Measurements from ENCODE around the gene ABCG2. TPM values are rescaled to one million over a fixed set of nuclear protein-coding genes. Genes with fewer than 3 reads are reported as not detected.
"Not testable (repeated sequence)": the region's sequence is repeated elsewhere in the genome, so short reads cannot be mapped to it uniquely, and the experiment has no call there.

ABCG2 gene
- total RNA-seq, 2 donors from 2014 or later: 0.31 to 4.0 TPM

DNA sequence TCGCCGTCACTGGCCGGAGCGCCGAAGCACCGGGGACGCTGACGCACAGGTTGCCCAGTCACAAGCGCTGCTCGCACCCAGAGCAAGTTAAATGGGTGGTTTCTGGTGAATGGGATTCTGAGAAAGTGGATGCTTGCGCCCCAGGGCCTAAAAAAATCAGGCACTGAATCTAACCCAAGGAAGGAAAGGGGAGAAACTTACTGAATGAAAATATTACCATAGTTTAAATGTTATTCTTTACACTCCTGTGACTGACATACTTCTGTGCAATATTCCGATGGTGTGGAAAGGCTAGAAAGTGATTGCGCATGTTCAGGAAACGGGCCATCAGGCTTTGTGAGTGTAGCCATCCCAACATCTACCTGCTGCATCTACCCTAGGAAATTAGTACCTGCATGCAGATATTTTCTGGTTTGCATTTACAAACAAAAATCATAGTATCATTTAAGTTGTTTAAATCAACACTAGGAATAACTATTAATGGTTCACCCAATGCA lies 838 bp upstream of the ABCG2 start:
- H3K27me3 Mint-ChIP-seq (ENCODE audit: insufficient read depth): peaks cover 20% of the 10 kb centered on the region
- no peaks in the 10 kb centered on the region for H3K36me3 Mint-ChIP-seq (ENCODE audit: low read depth)
- TF ChIP-seq, protein P1, sequence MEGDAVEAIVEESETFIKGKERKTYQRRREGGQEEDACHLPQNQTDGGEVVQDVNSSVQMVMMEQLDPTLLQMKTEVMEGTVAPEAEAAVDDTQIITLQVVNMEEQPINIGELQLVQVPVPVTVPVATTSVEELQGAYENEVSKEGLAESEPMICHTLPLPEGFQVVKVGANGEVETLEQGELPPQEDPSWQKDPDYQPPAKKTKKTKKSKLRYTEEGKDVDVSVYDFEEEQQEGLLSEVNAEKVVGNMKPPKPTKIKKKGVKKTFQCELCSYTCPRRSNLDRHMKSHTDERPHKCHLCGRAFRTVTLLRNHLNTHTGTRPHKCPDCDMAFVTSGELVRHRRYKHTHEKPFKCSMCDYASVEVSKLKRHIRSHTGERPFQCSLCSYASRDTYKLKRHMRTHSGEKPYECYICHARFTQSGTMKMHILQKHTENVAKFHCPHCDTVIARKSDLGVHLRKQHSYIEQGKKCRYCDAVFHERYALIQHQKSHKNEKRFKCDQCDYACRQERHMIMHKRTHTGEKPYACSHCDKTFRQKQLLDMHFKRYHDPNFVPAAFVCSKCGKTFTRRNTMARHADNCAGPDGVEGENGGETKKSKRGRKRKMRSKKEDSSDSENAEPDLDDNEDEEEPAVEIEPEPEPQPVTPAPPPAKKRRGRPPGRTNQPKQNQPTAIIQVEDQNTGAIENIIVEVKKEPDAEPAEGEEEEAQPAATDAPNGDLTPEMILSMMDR (conservative IDR thresholded peaks at IDR 0.05): no peak
- H3K4me1 ChIP-seq (ENCODE audit: control insufficient read depth, insufficient read depth, low read length): no peaks in the 10 kb centered on the region
- H3K9me3 ChIP-seq (ENCODE audit: control insufficient read depth, low read length): no peaks in the 10 kb centered on the region
- peak overlapping the region; percentile 83 for H3K4me3 ChIP-seq (ENCODE audit: low read length)
- 0 to 20% methylated on average over 3 to 14 of the region's 14 CpGs for WGBS, 2 experiments (ENCODE audit: insufficient coverage in 1 of 2, insufficient read length in 1 of 2)
- peak overlapping the region; percentile 57 for H3K4me3 Mint-ChIP-seq
- peak overlapping the region; percentile 53 for H3K27ac Mint-ChIP-seq
- H3K9me3 Mint-ChIP-seq: peaks cover 4% of the 10 kb centered on the region
- H3K36me3 ChIP-seq (ENCODE audit: control insufficient read depth, insufficient read depth, low read length): no peaks in the 10 kb centered on the region
- peaks cover 4% of the 10 kb centered on the region for H3K4me1 Mint-ChIP-seq
- H3K9ac ChIP-seq (ENCODE audit: extremely low read depth, low read length, poor library complexity, severe bottlenecking): no peak overlapping the region
- no peak overlapping the region for H3K27ac ChIP-seq (ENCODE audit: low read depth, low read length)
- H3K27me3 ChIP-seq (ENCODE audit: control insufficient read depth, insufficient read depth, low read length, poor library complexity, severe bottlenecking): peaks cover 29% of the 10 kb centered on the region
- DNase-seq: no peak

DNA sequence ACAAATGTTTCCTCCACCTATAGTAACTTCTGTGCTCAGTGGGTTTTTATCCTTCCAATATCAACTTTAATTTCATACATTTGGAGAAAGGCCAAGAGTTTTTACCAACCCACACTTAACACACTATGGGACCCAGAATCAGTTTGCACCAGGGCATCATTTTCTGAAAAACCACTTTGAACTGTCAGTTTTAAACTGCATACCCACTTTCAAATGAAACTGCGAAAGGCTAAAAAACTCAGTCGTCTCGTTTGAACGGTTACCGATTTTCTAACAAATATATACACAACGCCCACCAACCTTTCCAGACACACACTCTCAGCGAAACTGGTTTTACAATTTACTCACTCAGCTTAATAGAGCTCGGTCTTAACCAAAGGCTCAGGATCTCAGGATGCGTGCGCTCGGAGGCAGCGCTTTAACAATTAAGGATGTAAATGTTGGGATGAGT lies 376 bp downstream of the ABCG2 start:
- H3K9me3 Mint-ChIP-seq: peaks cover 2% of the 10 kb centered on the region
- Histone ChIP-seq H3K27me3 (ENCODE audit: control insufficient read depth, insufficient read depth, low read length, poor library complexity, severe bottlenecking) (peaks cover 29% of the 10 kb centered on the region), H3K27ac (ENCODE audit: low read depth, low read length) (no peak overlapping the region), H3K4me3 (ENCODE audit: low read length) (peak overlapping the region; percentile 83), H3K36me3 (ENCODE audit: control insufficient read depth, insufficient read depth, low read length) (no peaks in the 10 kb centered on the region), H3K4me1 (ENCODE audit: control insufficient read depth, insufficient read depth, low read length) (no peaks in the 10 kb centered on the region), H3K9me3 (ENCODE audit: control insufficient read depth, low read length) (no peaks in the 10 kb centered on the region), H3K9ac (ENCODE audit: extremely low read depth, low read length, poor library complexity, severe bottlenecking) (no peak overlapping the region)
- peak overlapping the region; percentile 75 for H3K27ac Mint-ChIP-seq
- 8 to 15% methylated on average over 7 to 12 of the region's 12 CpGs for WGBS, 2 experiments (ENCODE audit: insufficient coverage in 1 of 2, insufficient read length in 1 of 2)
- peaks cover 20% of the 10 kb centered on the region for H3K27me3 Mint-ChIP-seq (ENCODE audit: insufficient read depth)
- no peaks in the 10 kb centered on the region for H3K36me3 Mint-ChIP-seq (ENCODE audit: low read depth)
- H3K4me1 Mint-ChIP-seq: peaks cover 6% of the 10 kb centered on the region
- H3K4me3 Mint-ChIP-seq: peak overlapping the region; percentile 57
- TF ChIP-seq, protein P1 (conservative IDR thresholded peaks at IDR 0.05): no peak
- no peak for DNase-seq

DNA sequence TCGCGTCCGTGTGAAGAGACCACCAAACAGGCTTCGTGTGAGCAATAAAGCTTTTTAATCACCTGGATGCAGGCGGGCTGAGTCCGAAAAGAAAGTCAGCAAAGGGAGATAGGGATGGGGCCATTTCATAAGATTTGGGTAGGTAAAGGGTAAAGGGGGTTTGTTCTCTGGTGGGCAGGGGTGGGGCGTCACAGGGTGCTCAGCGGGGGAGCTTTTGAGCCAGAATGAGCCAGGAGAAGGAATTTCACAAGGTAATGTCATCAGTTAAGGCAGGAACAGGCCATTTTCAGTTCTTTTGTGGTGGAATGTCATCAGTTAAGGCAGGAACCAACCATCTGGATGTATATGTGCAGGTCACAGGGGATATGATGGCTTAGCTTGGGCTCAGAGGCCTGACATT lies 6.1 kb downstream of the ABCG2 start:
- Mint-ChIP-seq H3K4me1 (peaks cover 39% of the 10 kb centered on the region), H3K27ac (peak overlapping the region; percentile 92)
- H3K9me3 ChIP-seq (ENCODE audit: control insufficient read depth, low read length); H3K4me3 ChIP-seq (ENCODE audit: low read length); H3K9ac ChIP-seq (ENCODE audit: extremely low read depth, low read length, poor library complexity, severe bottlenecking); H3K36me3 Mint-ChIP-seq (ENCODE audit: low read depth); H3K27ac ChIP-seq (ENCODE audit: low read depth, low read length); H3K4me3 Mint-ChIP-seq; H3K27me3 ChIP-seq (ENCODE audit: control insufficient read depth, insufficient read depth, low read length, poor library complexity, severe bottlenecking); H3K9me3 Mint-ChIP-seq; H3K4me1 ChIP-seq (ENCODE audit: control insufficient read depth, insufficient read depth, low read length); H3K27me3 Mint-ChIP-seq (ENCODE audit: insufficient read depth); H3K36me3 ChIP-seq (ENCODE audit: control insufficient read depth, insufficient read depth, low read length): not testable (repeated sequence)
- 56 to 66% methylated on average over 8 of the region's 8 CpGs for WGBS, 2 experiments (ENCODE audit: insufficient coverage in 1 of 2, insufficient read length in 1 of 2)
- peak; percentile 89 for DNase-seq

DNA sequence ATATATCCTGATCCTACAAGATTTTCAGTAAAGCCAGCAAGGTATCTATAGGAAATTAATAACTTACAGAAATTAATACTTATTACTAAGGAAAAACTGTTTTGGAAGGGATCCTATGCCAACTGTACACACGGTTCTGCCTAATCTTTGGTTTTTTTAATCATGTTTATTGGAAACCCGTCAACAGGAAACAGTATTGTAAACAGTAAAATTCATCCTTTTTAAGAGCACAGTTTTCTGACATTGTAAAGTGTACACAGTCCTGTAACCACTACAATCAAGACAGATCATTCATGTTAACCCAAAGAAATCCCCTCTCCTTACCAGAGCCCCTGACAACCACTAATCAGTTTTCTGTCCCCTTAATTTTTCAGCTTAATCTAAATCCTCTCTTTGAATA lies 9.9 kb downstream of the ABCG2 start:
- WGBS, 2 experiments (ENCODE audit: insufficient coverage in 1 of 2, insufficient read length in 1 of 2): 86 to 100% methylated on average over 1 to 2 of the region's 2 CpGs
- Mint-ChIP-seq H3K27ac (no peak overlapping the region), H3K9me3 (no peaks in the 10 kb centered on the region), H3K36me3 (ENCODE audit: low read depth) (no peaks in the 10 kb centered on the region), H3K4me3 (no peak overlapping the region), H3K4me1 (peaks cover 48% of the 10 kb centered on the region), H3K27me3 (ENCODE audit: insufficient read depth) (no peaks in the 10 kb centered on the region)
- no peak overlapping the region for H3K4me3 ChIP-seq (ENCODE audit: low read length)
- TF ChIP-seq, protein P1 (conservative IDR thresholded peaks at IDR 0.05): no peak
- H3K4me1 ChIP-seq (ENCODE audit: control insufficient read depth, insufficient read depth, low read length): peaks cover 12% of the 10 kb centered on the region
- no peak for DNase-seq
- H3K27ac ChIP-seq (ENCODE audit: low read depth, low read length): no peak overlapping the region
- H3K9me3 ChIP-seq (ENCODE audit: control insufficient read depth, low read length): no peaks in the 10 kb centered on the region
- H3K9ac ChIP-seq (ENCODE audit: extremely low read depth, low read length, poor library complexity, severe bottlenecking): no peak overlapping the region
- no peaks in the 10 kb centered on the region for H3K27me3 ChIP-seq (ENCODE audit: control insufficient read depth, insufficient read depth, low read length, poor library complexity, severe bottlenecking)
- no peaks in the 10 kb centered on the region for H3K36me3 ChIP-seq (ENCODE audit: control insufficient read depth, insufficient read depth, low read length)
